GM10248 (cell line): ENCODE results near the gene KLHL29.

ENCODE experiments used
- CTCF ChIA-PET: fragments of 300-600 bp; sonication (Branson Sonifier 250); formaldehyde crosslinking; extraction: SDS; loops from one replicate; lab custom pipeline; 2021; ENCODE audit warnings: antibody characterized with exemption; lab: Yijun Ruan, JAX
- POLR2A ChIA-PET: fragments of 350-650 bp; sonication (Branson Sonifier 250); formaldehyde crosslinking; extraction: SDS; loops from one replicate; lab custom pipeline; 2020; ENCODE audit warnings: antibody characterized with exemption; lab: Yijun Ruan, JAX
- DNase-seq: peaks from one replicate; pipeline ENCODE4 v3.0.0; 2012; ENCODE audit errors: extremely low spot score
- TF ChIP-seq, protein P1 (sequence below): IDR thresholded peaks from 2 replicates; pipeline ENCODE4 v1.5.1; 2012; ENCODE audit warnings: mild to moderate bottlenecking, low read depth; ENCODE audit errors: extremely low read depth, missing control alignments, control extremely low read depth

Gene KLHL29

DNA sequence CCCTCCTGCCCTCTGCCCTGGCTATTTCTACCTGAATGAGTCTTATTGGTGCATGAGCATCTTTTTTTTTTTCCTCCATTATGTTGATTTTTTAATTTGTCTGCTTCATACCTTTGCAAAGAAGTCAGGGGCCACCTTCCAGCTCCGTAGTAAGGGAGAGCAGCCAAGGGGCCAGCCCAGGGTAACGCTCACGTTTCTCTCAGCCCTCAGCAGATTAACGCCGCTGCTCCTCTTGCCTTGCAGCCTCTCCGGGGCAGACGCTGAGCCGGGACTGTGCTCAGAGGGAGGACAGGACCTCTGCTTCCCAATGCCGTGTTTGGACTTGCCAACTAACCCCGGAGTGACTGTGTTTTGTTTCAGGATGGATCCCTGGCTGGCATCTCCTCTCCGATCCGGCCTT lies 300.2 kb downstream of the KLHL29 start:
- ChIA-PET POLR2A (no interaction called here), CTCF (no interaction called here)
- DNase-seq = no peak
- TF ChIP-seq, protein P1, sequence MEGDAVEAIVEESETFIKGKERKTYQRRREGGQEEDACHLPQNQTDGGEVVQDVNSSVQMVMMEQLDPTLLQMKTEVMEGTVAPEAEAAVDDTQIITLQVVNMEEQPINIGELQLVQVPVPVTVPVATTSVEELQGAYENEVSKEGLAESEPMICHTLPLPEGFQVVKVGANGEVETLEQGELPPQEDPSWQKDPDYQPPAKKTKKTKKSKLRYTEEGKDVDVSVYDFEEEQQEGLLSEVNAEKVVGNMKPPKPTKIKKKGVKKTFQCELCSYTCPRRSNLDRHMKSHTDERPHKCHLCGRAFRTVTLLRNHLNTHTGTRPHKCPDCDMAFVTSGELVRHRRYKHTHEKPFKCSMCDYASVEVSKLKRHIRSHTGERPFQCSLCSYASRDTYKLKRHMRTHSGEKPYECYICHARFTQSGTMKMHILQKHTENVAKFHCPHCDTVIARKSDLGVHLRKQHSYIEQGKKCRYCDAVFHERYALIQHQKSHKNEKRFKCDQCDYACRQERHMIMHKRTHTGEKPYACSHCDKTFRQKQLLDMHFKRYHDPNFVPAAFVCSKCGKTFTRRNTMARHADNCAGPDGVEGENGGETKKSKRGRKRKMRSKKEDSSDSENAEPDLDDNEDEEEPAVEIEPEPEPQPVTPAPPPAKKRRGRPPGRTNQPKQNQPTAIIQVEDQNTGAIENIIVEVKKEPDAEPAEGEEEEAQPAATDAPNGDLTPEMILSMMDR = no peak

DNA sequence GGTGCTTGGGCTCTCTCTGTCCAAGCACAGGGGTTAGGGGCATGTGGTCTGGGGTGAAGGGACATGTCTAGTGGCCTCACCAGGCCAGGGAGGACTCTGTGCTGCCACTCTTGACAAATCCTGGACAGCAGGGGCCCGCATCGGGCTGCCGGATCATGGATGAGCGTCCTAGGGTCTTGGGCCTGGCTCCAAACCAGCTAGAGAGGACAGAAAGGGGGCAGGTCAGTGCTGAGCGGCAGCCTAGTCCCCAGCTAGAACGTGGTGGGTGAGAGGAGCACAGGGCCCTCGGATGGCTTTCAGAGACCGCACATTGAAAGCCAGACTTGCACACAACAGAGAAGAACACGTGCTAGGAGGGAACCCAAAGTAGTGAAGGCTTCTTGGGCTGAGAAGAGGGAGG lies 300.7 kb downstream of the KLHL29 start:
- TF ChIP-seq, protein P1 = no peak
- no peak for DNase-seq
- ChIA-PET CTCF (no interaction called here), POLR2A (no interaction called here)

DNA sequence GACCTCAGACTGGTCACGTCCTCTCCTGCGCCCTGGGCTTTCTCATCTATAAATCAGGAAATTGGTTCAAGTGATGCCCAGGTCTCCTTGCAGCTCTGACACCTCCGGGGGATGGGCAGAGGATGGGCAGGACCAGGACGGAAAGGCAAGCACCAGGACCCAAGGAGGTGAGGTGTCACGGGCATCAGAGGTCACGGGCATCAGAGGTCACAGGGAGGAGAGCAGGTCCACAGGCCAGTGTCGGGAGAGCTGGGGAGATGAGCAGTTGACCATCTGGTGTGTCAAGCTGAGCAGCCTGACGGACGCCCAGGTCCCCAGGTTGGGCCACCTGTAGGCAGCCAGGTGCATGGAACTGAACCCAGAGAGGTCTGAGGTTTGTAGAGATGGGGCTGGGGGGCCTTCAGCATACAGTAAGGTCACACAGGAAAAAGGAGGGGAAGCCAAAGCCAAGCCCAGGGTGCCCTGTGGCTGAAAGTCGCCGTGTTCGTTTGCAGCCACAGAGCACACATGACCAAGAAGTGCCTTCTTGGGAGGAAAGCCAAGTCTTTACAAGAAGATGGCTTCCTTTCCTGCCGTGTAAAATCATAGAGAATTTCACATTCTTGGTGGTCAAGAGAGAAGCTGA lies 301.5 kb downstream of the KLHL29 start:
- TF ChIP-seq, protein P1 = no peak
- POLR2A ChIA-PET = no interaction called here
- CTCF ChIA-PET = no interaction called here
- DNase-seq = no peak

DNA sequence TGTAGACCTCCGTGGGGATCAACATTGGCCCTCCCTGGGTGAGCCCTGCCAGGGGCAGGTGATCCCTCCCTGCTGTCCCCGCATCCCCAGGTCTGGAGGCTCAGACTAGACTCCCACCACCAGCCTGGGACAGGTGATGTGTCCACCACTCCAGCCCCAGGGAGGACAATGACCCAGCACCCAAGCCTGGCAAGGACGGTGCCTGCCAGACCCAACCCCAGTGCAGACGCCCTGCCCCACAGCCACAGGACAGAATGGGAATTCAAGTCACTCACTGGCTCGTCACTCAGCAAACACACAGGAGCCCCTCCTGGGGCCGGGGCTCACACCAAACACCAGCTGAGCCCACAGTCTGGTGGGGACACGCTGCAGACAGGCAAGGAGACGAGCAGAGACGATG lies 302.2 kb downstream of the KLHL29 start:
- TF ChIP-seq, protein P1 = no peak
- CTCF ChIA-PET = no interaction called here
- POLR2A ChIA-PET = no interaction called here
- no peak for DNase-seq

DNA sequence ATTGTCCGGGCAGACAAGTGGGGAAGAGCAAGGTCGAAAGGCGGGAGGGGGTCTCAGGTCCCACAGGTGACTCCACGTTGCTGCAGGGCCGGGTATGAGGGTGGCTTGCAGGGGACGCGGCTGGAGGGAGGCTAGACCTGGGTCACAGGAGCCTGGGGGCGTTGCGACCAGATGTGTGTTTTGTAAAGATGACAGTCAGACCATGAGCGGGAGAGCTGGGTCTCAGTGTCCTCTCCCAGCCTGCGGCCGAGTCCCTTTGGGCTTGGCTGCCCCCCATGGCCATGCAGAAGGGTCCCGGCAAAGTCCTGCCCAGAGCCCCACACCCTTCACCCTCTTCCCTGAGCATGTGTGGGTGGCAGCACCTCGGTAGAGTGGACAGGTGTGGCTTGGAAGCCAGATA lies 302.7 kb downstream of the KLHL29 start:
- TF ChIP-seq, protein P1 = no peak
- POLR2A ChIA-PET = no interaction called here

DNA sequence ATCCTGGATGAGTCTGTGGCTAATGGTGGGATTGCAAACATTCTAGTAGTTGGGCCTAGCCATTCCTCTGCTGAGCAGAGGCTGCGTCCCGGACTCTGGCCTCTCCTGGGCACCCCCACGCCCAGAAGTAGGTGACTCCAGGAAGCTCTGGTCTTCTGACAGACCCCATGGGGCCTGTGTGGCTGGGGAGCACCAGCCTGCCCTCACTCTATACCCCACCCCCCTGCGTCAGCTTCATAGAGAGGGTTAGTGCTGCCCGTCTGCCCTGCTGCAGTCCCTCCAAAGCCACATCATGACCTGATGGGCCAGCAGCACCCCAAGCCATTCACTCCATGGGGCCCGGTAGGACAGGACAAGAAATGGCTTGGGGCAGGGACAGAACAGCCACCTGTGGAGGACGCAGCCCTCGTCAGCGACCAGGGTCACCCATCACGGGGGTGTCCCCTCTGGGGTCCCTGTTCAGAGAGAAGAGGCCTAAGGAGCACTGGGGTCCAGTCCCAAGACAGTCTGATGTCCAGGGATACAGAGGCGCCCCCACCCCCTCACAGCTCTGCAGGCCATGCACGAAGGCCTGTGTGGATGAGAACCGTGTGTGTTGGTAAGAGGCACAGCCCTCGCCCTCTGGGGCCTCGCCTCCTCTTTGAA lies 303.6 kb downstream of the KLHL29 start:
- ChIA-PET POLR2A (no interaction called here), CTCF (no interaction called here)
- no peak for DNase-seq
- TF ChIP-seq, protein P1 = no peak

More for the DNA sequence above, 302.7 kb downstream of the KLHL29 start:
- no peak for DNase-seq
- CTCF ChIA-PET = no interaction called here
